ENCODE measurements around the gene PARP14. TPM values are rescaled to one million over a fixed set of nuclear protein-coding genes. Genes with fewer than 3 reads are reported as not detected.

Gene PARP14
- total and polyA plus RNA-seq, 2 donors (not counting 3 experiments of a cell fraction or from before 2014, with no cell fraction given) = 19.7 to 41.5 TPM

GRCh38 chr3:122767540-122768372 lies 87.1 kb downstream of the PARP14 start:
- H3K9me3 ChIP-seq (replicated peaks; ENCODE audit: control insufficient read depth, insufficient read depth, low read length) = no peaks in the 10 kb centered on the region
- no peak overlapping the region for H2AFZ ChIP-seq (ENCODE audit: low read depth, low read length)
- no peak overlapping the region for H3K9ac ChIP-seq (replicated peaks; ENCODE audit: extremely low read depth, insufficient read depth, low read length)
- DNase-seq (ENCODE audit: low read depth, low spot score) (no peak), FAIRE-seq (no peak)
- H3K27ac ChIP-seq (ENCODE audit: insufficient read depth, low read depth, low read length) = no peak overlapping the region
- H3K36me3 ChIP-seq (ENCODE audit: control insufficient read depth in 2 of 2, extremely low read depth in 1 of 2, insufficient read depth in 2 of 2, low read length in 2 of 2) = no peaks in the 10 kb centered on the region
- no peaks in the 10 kb centered on the region for H3K79me2 ChIP-seq (ENCODE audit: control insufficient read depth, insufficient read depth, low read length)
- H3K4me1 ChIP-seq (ENCODE audit: control insufficient read depth, extremely low read depth, insufficient read depth, low read length) = peaks cover 10% of the 10 kb centered on the region
- H4K20me1 ChIP-seq (replicated peaks; ENCODE audit: control insufficient read depth, extremely low read depth, insufficient read depth, low read length) = peaks cover 2% of the 10 kb centered on the region
- TF ChIP-seq GATA2 (IDR thresholded peaks at IDR 0.05; ENCODE audit: insufficient read depth, insufficient read length, low read depth, low read length) (no peak), JUN (IDR thresholded peaks at IDR 0.05; ENCODE audit: borderline replicate concordance, insufficient read depth, insufficient read length, low read depth) (no peak), POLR2AphosphoS5 (IDR thresholded peaks at IDR 0.05; ENCODE audit: insufficient read depth, low read depth, low read length) (no peak), EZH2 (IDR thresholded peaks at IDR 0.05; ENCODE audit: borderline replicate concordance, low read depth, low read length, severe bottlenecking) (no peak), MYC (IDR thresholded peaks at IDR 0.05; ENCODE audit: low read depth, low read length) (no peak), POLR2A (IDR thresholded peaks at IDR 0.05; ENCODE audit: low read depth, low read length) (no peak), FOS (IDR thresholded peaks at IDR 0.05; ENCODE audit: borderline replicate concordance, insufficient read depth, low read length) (no peak)
- TF ChIP-seq, protein P1, sequence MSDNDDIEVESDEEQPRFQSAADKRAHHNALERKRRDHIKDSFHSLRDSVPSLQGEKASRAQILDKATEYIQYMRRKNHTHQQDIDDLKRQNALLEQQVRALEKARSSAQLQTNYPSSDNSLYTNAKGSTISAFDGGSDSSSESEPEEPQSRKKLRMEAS (IDR thresholded peaks at IDR 0.05; ENCODE audit: insufficient read depth, insufficient read length) = no peak
- TF ChIP-seq, protein P2, sequence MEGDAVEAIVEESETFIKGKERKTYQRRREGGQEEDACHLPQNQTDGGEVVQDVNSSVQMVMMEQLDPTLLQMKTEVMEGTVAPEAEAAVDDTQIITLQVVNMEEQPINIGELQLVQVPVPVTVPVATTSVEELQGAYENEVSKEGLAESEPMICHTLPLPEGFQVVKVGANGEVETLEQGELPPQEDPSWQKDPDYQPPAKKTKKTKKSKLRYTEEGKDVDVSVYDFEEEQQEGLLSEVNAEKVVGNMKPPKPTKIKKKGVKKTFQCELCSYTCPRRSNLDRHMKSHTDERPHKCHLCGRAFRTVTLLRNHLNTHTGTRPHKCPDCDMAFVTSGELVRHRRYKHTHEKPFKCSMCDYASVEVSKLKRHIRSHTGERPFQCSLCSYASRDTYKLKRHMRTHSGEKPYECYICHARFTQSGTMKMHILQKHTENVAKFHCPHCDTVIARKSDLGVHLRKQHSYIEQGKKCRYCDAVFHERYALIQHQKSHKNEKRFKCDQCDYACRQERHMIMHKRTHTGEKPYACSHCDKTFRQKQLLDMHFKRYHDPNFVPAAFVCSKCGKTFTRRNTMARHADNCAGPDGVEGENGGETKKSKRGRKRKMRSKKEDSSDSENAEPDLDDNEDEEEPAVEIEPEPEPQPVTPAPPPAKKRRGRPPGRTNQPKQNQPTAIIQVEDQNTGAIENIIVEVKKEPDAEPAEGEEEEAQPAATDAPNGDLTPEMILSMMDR (IDR thresholded peaks at IDR 0.05; ENCODE audit: extremely low read depth in 1 of 2, insufficient read depth in 1 of 2, low read depth in 1 of 2, low read length in 2 of 2) = no peak
- no TSS peak for BruUV-seq (replicated peaks)
- intact Hi-C loops (cut with micrococcal nuclease) (no loop called here), dilution Hi-C loops (cut with MboI; ENCODE audit: extremely low pct_ligation_motif_present, low sequenced_read_pairs) (no loop called here)
- no peaks in the 10 kb centered on the region for H3K9me1 ChIP-seq (replicated peaks; ENCODE audit: control insufficient read depth, extremely low read depth, insufficient read depth, low read length)
- ChIA-PET CTCF (no interaction called here), POLR2A (no interaction called here)
- no peaks in the 10 kb centered on the region for H3K27me3 ChIP-seq (ENCODE audit: control insufficient read depth in 2 of 2, insufficient read depth in 2 of 2, low read length in 2 of 2)
- no peak overlapping the region for H3K4me2 ChIP-seq (ENCODE audit: insufficient read depth, low read length)
- no peak overlapping the region for H3K4me3 ChIP-seq (replicated peaks in 1 of 3; ENCODE audit: insufficient read depth in 1 of 3, low read depth in 1 of 3, low read length in 3 of 3)

Measured in endothelial cell of umbilical vein (primary cell).